Cerebellar nuclear complex (tissue), 1 donor: Measurements from ENCODE around the gene ARSH.
"Not testable (repeated sequence)": the region's sequence is repeated elsewhere in the genome, so short reads cannot be mapped to it uniquely, and the experiment has no call there.

Experiments
- DNase-seq, 2 experiments: peaks; one replicate each; lab custom pipeline; 2025; lab: John Stamatoyannopoulos, UW

ARSH gene

GRCh38 chrX:3044196-3044595, 37.9 kb downstream of the ARSH start:
- DNase-seq, result no peak

DNA sequence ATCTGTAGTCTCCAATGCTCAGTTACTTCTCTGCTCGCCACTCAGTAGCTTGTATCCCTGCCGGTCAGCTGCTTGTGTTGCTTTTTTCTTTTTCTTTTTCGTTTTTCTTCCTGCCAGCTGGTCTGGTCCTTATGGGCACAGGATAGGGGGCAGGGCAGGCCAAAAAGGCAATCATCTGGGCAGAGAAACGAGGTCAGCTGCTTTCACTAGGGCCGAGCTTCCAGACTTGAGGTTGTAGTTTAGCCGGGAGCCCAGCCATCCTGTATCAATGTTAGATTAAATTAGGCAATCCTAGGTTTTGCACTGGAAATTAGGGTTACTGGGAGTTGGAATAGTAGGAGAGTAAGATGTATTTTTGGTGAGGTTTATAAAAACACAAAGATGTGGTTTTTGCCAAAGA, 38.3 kb downstream of the ARSH start:
- DNase-seq, result no peak

DNA sequence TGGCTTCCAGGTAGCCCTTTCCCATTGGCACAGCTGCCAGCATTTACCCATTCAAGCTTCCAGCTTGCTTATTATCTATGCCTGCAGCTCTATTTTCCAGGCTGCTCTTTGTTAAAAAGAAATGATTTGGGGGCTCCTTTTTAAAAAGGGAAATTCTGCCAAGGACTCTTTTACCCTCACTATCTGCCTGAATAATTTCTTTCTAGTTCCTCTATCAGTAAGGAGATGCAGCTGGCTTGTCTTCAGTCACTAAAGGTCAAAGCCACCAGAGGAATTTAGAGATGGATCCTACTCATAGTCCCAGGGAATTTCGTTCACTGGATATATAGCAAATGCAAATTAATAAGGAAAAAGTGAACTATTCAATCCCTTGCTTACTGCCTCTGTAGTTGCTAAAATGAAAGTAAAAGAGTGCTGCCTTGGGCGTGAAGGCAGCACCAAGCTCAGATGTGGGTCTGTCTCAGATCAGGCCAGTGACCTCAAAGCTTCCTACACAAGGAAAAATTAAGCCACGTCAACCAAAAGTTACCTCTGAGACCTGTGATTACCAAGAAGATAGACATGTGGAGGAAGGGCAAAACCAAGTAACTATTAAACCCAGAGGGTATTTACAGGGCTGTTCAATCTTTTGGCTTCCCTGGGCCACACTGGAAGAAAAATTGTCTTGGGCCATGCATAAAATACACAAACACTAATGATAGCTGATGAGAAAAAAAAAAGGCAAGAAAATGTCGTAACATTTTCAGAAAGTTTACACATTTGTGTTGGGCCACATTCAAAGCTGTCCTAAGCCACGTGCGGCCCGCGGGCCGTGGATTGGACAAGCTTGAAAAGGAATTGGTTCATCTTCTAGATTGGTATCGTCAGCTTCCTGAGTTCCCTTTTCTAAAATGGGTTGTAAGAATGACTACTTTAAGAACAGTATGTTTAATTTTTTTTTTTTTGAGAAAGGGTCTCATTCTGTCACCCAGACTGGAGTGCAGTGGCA, 40.2 kb downstream of the ARSH start:
- no peak for DNase-seq

DNA sequence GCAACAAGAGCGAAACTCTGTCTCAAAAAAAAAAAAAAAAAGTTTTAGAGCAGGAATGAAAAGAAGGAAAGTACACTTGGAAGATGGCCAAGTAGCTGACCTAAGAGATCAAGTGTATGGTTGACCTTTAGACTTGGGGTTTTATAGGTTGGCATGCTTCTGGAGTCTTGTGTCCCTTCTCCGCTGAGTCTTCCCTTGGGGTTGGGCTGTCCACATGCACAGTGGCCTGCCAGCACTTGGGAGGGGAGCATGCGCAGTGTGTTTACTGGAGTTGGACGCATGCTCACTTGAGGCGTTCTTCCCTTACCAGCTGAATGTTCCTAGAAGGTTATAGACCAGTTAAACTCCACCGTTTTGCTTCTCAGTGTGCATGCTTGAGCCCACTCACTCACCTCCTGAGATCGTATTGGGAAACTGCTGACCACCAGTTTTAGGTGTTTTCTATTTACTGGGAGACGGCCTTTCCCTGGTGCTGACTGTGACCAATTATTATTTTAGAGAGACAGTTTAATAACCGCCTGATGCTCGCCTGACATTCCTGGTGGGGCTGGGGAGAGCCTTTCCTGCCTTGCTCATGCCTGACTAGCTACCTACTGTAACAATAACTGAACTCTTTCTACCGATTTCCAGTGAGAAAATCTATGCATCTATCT, 44.3 kb downstream of the ARSH start:
- not testable (repeated sequence) for DNase-seq

- DNase-seq, result no peak
Observed at GRCh38 chrX:3052860-3053259, 46.5 kb downstream of the ARSH start.

DNA sequence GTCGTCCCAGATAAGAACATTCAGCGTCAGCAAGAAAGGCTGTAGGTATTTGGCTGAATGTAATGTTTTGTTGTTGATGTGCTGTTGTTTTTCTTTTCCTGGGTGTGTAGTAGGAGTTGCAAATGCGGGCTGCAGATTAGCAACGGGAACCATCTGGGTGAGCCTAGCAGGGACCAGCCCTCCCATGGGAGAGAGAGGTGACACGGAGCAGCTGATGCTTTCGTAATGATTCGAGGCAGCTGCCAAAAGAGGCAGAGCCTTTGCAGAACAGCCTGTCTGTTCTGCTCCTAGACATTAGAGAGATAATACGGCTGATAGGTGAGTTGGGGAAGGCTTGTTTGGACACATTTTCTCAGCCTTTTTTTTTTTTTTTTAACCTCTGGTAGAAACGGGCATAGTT, 60.2 kb downstream of the ARSH start:
- no peak for DNase-seq

DNA sequence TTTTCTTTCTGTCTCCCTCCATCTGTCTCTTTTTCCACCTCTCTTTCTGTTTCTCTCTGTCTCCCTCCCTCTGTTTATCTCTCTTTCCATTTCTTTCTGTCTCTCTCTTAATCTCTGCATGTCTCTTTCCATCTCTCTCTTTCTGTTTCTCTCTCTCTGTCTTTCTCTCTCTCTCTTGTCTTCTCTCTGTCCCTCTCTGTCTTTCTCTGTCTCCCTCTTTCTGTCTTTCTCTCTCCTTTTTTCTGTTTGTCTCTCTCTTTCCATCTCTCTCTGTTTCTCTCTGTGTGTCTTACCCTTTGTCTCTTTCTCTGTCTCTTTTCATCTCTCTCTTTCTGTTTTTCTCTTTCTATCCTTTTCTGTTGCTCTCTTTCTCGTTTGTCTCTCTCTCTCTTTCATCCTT, 69.6 kb downstream of the ARSH start:
- no peak for DNase-seq

- DNase-seq, result no peak
Observed at GRCh38 chrX:3076416-3076991, 70.2 kb downstream of the ARSH start.
